CD8-positive, alpha-beta memory T cell (primary cell): ENCODE measurements around the gene CLEC4E. TPM values are rescaled to one million over a fixed set of nuclear protein-coding genes. Genes with fewer than 3 reads are reported as not detected.
"Not testable (repeated sequence)": the region's sequence is repeated elsewhere in the genome, so short reads cannot be mapped to it uniquely, and the experiment has no call there.

Experiments
- CTCF ChIA-PET: fragments of 350-600 bp; sonication (Branson Sonifier 250); formaldehyde crosslinking; loops from one replicate; lab custom pipeline; 2021; ENCODE audit warnings: antibody characterized with exemption; lab: Charles Lee
- POLR2A ChIA-PET: fragments of 350-600 bp; sonication (Branson Sonifier 250); formaldehyde crosslinking; loops from one replicate; lab custom pipeline; 2021; ENCODE audit warnings: antibody characterized with exemption; lab: Charles Lee
- DNase-seq, 5 donors: peaks; one replicate each; pipeline versions ENCODE4 v3.0.0 to v3.0.0-alpha.2; 2020 to 2022; ENCODE audit warnings: mixed read lengths in 1 of 5
- H3K27ac ChIP-seq: one replicate; pipeline ENCODE4 v1.7.0; 2013; ENCODE audit warnings: low read depth, mild to moderate bottlenecking, low read length, moderate library complexity
- H3K27me3 ChIP-seq: 2 replicates; pipeline ENCODE4 v1.7.0; 2013; ENCODE audit warnings: low read length, mild to moderate bottlenecking; ENCODE audit not compliant: insufficient read depth, poor library complexity, severe bottlenecking
- H3K36me3 ChIP-seq: 2 replicates; pipeline ENCODE4 v1.7.0; 2013; ENCODE audit warnings: mild to moderate bottlenecking, low read length, moderate library complexity; ENCODE audit not compliant: insufficient read depth
- H3K4me1 ChIP-seq: 2 replicates; pipeline ENCODE4 v1.7.0; 2013; ENCODE audit warnings: mild to moderate bottlenecking, low read length, moderate library complexity; ENCODE audit not compliant: insufficient read depth
- H3K4me3 ChIP-seq: 2 replicates; pipeline ENCODE4 v1.7.0; 2013; ENCODE audit warnings: mild to moderate bottlenecking, low read length
- H3K9me3 ChIP-seq: 2 replicates; pipeline ENCODE4 v1.7.0; 2013; ENCODE audit warnings: mild to moderate bottlenecking, low read length
- H3K27ac Mint-ChIP-seq, 8 donors: one replicate each; pipeline ENCODE4 v1.8.0; 2020 to 2021; ENCODE audit warnings: mixed read lengths in 8 of 8, mild to moderate bottlenecking in 6 of 8, inconsistent platforms in 3 of 8, moderate library complexity in 3 of 8
- H3K27me3 Mint-ChIP-seq, 2 donors: one replicate each; pipeline ENCODE4 v1.8.0; 2020 to 2021; ENCODE audit warnings: mixed read lengths in 2 of 2, mild to moderate bottlenecking in 1 of 2, moderate library complexity in 1 of 2
- H3K36me3 Mint-ChIP-seq, 3 donors: one replicate each; pipeline ENCODE4 v1.8.0; 2020 to 2021; ENCODE audit warnings: mixed read lengths in 3 of 3, inconsistent platforms in 1 of 3, mild to moderate bottlenecking in 1 of 3
- H3K4me1 Mint-ChIP-seq, 3 donors: one replicate each; pipeline ENCODE4 v1.8.0; 2020 to 2021; ENCODE audit warnings: mixed read lengths in 3 of 3, inconsistent platforms in 1 of 3, mild to moderate bottlenecking in 1 of 3
- H3K4me3 Mint-ChIP-seq, 7 donors: one replicate each; pipeline ENCODE4 v1.8.0; 2020 to 2021; ENCODE audit warnings: mixed read lengths in 7 of 7, mild to moderate bottlenecking in 6 of 7, moderate library complexity in 4 of 7, inconsistent platforms in 2 of 7
- H3K9me3 Mint-ChIP-seq, 5 donors: one replicate each; pipeline ENCODE4 v1.8.0; 2020 to 2022; ENCODE audit warnings: mixed read lengths in 5 of 5, mild to moderate bottlenecking in 3 of 5, moderate library complexity in 2 of 5, inconsistent platforms in 1 of 5
- polyA plus RNA-seq: library from polyadenylated mRNA; unstranded; fragments of 300-500 nt; fragmentation: Illumina TruSeq; gene quantifications from one replicate; pipeline ENCODE4 v1.2.3, GENCODE V29; 2021
- total RNA-seq, 2 experiments: library from RNA; stranded (reverse); gene quantifications; one replicate each; pipeline ENCODE4 v1.2.3, GENCODE V29; 2021

The CLEC4E gene
- total and polyA plus RNA-seq, 3 experiments from 2014 or later = not detected

DNA sequence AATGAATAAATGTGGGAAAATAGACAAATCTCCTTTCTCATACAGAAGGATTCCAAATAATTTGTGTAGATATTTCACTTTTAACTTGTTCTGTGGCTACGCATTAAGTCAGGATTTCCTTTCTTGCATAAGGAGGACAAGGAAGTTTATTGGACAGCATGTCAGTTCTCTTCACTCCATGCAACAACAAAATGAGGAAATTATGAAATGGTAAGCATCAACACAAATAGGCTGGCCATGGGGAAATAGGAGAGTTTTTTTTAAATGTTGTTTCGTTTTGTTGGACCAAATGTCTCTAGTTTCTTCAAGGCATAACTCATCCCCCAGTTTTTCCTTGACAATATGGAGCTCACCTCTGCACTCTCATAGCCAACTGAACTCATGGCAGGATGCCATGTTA is 25.3 kb upstream of the CLEC4E start:
- H3K9me3 ChIP-seq, H3K36me3 ChIP-seq, H3K27ac Mint-ChIP-seq, H3K27ac ChIP-seq, H3K4me3 Mint-ChIP-seq, H3K4me1 ChIP-seq, DNase-seq, H3K27me3 ChIP-seq, POLR2A ChIA-PET, H3K4me1 Mint-ChIP-seq, H3K27me3 Mint-ChIP-seq, H3K4me3 ChIP-seq: not testable (repeated sequence)
- Mint-ChIP-seq H3K36me3 (peaks cover 0 to 25% (median 0%) of the 10 kb centered on the region in 3 donors), H3K9me3 (peaks cover 2 to 21% (median 6%) of the 10 kb centered on the region in 5 donors)
- CTCF ChIA-PET = interaction anchor here (4.5 kb wide), 1 partner anchor 22 kb away, joined by 17 read pairs; no protein-coding TSS in a partner anchor

DNA sequence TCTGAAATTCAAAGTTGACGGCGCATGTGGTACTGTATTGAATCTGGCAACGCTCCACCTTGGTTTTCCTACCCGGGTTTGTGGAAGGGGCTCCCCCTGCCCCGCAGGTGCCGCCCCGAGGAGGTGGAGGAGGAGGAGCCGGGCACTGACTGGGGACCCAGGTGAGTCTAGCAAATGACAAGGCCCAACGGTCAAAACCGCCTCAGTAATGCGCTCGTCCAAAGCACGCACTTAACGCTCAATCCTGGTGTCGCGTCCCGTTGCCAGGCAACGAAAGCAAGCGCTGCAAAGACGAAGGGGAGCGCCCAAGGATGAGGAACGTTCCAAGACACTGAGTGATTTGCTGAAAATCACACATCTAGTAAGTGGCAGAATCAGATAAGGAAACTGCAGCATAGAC is 24.0 kb upstream of the CLEC4E start:
- Mint-ChIP-seq H3K4me3 (no peak overlapping the region), H3K27me3 (peaks cover 3 to 16% of the 10 kb centered on the region in 2 donors), H3K4me1 (no peaks in the 10 kb centered on the region), H3K9me3 (peaks cover 2 to 21% (median 6%) of the 10 kb centered on the region in 5 donors), H3K36me3 (peaks cover 0 to 27% (median 0%) of the 10 kb centered on the region in 3 donors), H3K27ac (no peak overlapping the region)
- DNase-seq = no peak
- no peaks in the 10 kb centered on the region for H3K27me3 ChIP-seq
- no peak overlapping the region for H3K4me3 ChIP-seq
- H3K27ac ChIP-seq = no peak overlapping the region
- ChIA-PET CTCF (interaction anchor here (4.5 kb wide), 1 partner anchor 20 kb away, joined by 17 read pairs; no protein-coding TSS in a partner anchor), POLR2A (no interaction called here)
- peaks cover 6% of the 10 kb centered on the region for H3K9me3 ChIP-seq
- no peaks in the 10 kb centered on the region for H3K36me3 ChIP-seq
- H3K4me1 ChIP-seq = no peaks in the 10 kb centered on the region

DNA sequence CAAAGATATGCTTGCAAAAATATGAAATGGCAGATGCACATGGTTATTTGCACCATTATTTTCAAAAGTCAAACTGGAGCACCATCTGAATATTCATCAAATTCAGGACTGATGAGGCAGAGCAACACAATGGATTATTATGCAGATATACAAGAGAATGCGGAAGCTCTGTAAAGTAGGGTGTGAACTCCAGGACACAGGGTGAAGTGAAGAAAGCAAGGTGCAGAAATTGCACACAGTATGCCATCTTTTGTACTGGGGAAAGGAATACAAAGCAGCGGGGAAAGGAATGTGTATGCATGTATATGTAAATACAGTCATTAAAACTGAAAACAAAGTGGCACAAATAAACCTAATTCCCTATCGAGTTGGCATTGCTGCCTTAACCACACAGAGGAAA is 22.7 kb upstream of the CLEC4E start:
- no peak overlapping the region for H3K27ac ChIP-seq
- ChIA-PET CTCF (no interaction called here), POLR2A (no interaction called here)
- Mint-ChIP-seq H3K4me1 (no peaks in the 10 kb centered on the region), H3K27ac (no peak overlapping the region), H3K4me3 (no peak overlapping the region), H3K27me3 (peaks cover 3 to 16% of the 10 kb centered on the region in 2 donors), H3K36me3 (peaks cover 0 to 27% (median 0%) of the 10 kb centered on the region in 3 donors), H3K9me3 (peaks cover 2 to 21% (median 6%) of the 10 kb centered on the region in 5 donors)
- H3K36me3 ChIP-seq = no peaks in the 10 kb centered on the region
- H3K9me3 ChIP-seq = peaks cover 6% of the 10 kb centered on the region
- no peaks in the 10 kb centered on the region for H3K27me3 ChIP-seq
- no peak overlapping the region for H3K4me3 ChIP-seq
- H3K4me1 ChIP-seq = no peaks in the 10 kb centered on the region
- no peak for DNase-seq

DNA sequence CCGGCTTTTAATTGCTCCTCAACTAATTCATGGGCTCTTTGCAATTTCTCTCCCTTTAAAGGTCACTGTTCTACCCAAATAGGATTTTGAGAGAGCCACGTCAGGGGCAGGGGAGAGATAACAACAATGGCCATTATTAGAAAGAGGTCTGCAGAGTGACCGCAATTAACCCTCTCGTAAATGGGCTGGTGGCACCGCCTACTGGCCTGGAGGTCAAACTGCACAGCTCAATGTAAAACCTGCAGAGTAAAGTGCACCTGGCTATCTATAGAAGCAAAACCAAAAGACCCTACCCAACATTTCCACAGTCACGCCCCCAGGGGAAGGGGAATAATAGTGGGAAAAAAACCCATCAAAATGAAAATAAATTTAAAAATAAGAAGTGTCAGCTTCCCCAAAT is 21.6 kb upstream of the CLEC4E start:
- Mint-ChIP-seq H3K4me3 (no peak overlapping the region), H3K27me3 (peaks cover 3 to 16% of the 10 kb centered on the region in 2 donors), H3K9me3 (peaks cover 2 to 21% (median 6%) of the 10 kb centered on the region in 5 donors), H3K27ac (no peak overlapping the region), H3K36me3 (peaks cover 0 to 25% (median 0%) of the 10 kb centered on the region in 3 donors), H3K4me1 (no peaks in the 10 kb centered on the region)
- no peak for DNase-seq
- H3K36me3 ChIP-seq = no peaks in the 10 kb centered on the region
- no peak overlapping the region for H3K27ac ChIP-seq
- CTCF ChIA-PET = interaction anchor here (1.1 kb wide), 1 partner anchor 18 kb away, joined by 3 read pairs; no protein-coding TSS in a partner anchor
- no peaks in the 10 kb centered on the region for H3K4me1 ChIP-seq
- no peak overlapping the region for H3K4me3 ChIP-seq
- POLR2A ChIA-PET = no interaction called here
- peaks cover 6% of the 10 kb centered on the region for H3K9me3 ChIP-seq
- no peaks in the 10 kb centered on the region for H3K27me3 ChIP-seq

DNA sequence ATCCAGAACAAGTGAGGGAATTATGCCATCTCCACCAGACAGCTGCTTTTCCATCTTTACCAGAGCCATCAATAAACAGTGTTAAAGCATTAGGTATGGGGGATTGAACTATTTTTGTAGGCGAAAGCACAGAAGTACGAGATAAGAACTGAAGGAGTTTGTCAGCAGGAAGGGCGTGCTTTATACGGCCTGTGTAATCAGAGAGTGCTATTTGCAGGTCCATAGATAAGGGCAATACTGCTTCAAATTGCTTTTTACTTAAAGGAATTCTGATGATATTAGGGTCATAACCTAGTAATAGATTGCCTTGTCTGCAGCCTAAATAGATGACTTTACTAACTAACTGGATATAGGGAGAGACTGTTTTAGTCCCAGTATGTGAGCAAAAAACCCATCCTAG is 20.3 kb upstream of the CLEC4E start:
- DNase-seq = no peak
- H3K27ac ChIP-seq = no peak overlapping the region
- H3K9me3 ChIP-seq = peaks cover 6% of the 10 kb centered on the region
- Mint-ChIP-seq H3K27me3 (peaks cover 4 to 16% of the 10 kb centered on the region in 2 donors), H3K36me3 (peaks cover 0 to 19% (median 0%) of the 10 kb centered on the region in 3 donors), H3K9me3 (peaks cover 2 to 21% (median 6%) of the 10 kb centered on the region in 5 donors), H3K27ac (no peak overlapping the region), H3K4me1 (no peaks in the 10 kb centered on the region), H3K4me3 (no peak overlapping the region)
- no peak overlapping the region for H3K4me3 ChIP-seq
- no peaks in the 10 kb centered on the region for H3K27me3 ChIP-seq
- no peaks in the 10 kb centered on the region for H3K36me3 ChIP-seq
- no peaks in the 10 kb centered on the region for H3K4me1 ChIP-seq
- CTCF ChIA-PET = interaction anchor here (1.0 kb wide), 2 partner anchors 18 to 29 kb away, joined by 3 read pairs; no protein-coding TSS in a partner anchor
- POLR2A ChIA-PET = no interaction called here

DNA sequence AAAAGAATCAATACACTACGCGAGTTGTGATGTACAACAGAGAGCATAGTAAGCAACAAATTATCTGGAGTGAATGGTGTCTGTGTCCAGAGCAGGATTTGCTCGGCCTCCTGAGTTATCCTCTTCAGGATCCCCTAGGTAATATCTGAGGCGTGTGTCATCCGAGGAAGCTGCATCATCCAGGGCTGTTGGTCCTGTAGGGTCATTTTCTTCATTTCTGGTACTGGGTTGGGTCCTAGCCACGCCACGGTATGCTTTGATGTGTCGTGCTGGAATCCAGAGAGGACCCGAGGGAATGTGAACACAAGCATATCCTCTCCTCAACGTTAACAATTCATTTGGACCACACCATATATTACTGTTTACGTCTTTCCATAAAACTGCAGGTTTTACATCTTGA is 19.0 kb upstream of the CLEC4E start:
- Histone ChIP-seq H3K27ac (no peak overlapping the region), H3K9me3 (peaks cover 6% of the 10 kb centered on the region), H3K4me1 (no peaks in the 10 kb centered on the region), H3K27me3 (no peaks in the 10 kb centered on the region), H3K36me3 (no peaks in the 10 kb centered on the region), H3K4me3 (no peak overlapping the region)
- H3K4me3 Mint-ChIP-seq = no peak overlapping the region
- H3K9me3 Mint-ChIP-seq = peaks cover 2 to 21% (median 6%) of the 10 kb centered on the region in 5 donors
- no peak for DNase-seq
- H3K27ac Mint-ChIP-seq = no peak overlapping the region
- POLR2A ChIA-PET = no interaction called here
- H3K36me3 Mint-ChIP-seq = peaks cover 0 to 19% (median 0%) of the 10 kb centered on the region in 3 donors
- CTCF ChIA-PET = no interaction called here
- peaks cover 0 to 5% (median 1%) of the 10 kb centered on the region in 3 donors for H3K4me1 Mint-ChIP-seq
- H3K27me3 Mint-ChIP-seq = peaks cover 1 to 16% of the 10 kb centered on the region in 2 donors

DNA sequence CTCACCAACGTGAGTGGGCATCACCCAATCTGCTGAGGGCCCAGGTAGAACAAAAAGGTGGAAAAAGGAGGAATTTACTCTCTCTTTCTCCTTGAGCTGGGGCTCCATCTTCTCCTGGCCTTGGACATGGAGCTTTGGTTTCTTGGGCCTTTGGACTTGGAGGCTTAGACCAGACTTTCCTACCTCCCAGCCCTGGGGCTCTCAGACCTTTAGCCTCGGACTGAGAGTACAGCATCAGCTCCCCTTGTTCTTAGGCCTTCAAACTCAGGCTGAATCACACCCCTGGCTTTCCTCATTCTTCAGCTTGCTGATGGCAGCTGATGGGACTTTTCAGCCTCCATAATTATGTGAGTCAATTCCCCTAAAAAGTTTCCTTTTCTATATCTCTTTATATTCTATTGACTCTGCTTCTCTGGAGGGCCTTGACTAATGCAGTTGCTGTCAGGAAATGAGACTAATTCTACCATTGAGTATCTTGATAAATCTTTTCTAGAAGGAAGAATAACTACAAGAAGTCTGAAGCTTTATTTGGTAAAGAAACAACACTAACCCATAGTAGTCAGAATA is 15.9 kb upstream of the CLEC4E start:
- Mint-ChIP-seq H3K9me3 (peaks cover 0 to 2% (median 0%) of the 10 kb centered on the region in 5 donors), H3K36me3 (peaks cover 0 to 7% (median 0%) of the 10 kb centered on the region in 3 donors), H3K4me3 (no peak overlapping the region), H3K27ac (no peak overlapping the region), H3K27me3 (peaks cover 1 to 13% of the 10 kb centered on the region in 2 donors), H3K4me1 (peaks cover 0 to 5% (median 1%) of the 10 kb centered on the region in 3 donors)
- Histone ChIP-seq H3K4me3 (no peak overlapping the region), H3K36me3 (no peaks in the 10 kb centered on the region), H3K27me3 (no peaks in the 10 kb centered on the region), H3K9me3 (no peaks in the 10 kb centered on the region), H3K27ac (no peak overlapping the region), H3K4me1 (no peaks in the 10 kb centered on the region)
- ChIA-PET CTCF (interaction anchor here (2.2 kb wide), 1 partner anchor 12 kb away, joined by 13 read pairs; no protein-coding TSS in a partner anchor), POLR2A (no interaction called here)
- no peak for DNase-seq

DNA sequence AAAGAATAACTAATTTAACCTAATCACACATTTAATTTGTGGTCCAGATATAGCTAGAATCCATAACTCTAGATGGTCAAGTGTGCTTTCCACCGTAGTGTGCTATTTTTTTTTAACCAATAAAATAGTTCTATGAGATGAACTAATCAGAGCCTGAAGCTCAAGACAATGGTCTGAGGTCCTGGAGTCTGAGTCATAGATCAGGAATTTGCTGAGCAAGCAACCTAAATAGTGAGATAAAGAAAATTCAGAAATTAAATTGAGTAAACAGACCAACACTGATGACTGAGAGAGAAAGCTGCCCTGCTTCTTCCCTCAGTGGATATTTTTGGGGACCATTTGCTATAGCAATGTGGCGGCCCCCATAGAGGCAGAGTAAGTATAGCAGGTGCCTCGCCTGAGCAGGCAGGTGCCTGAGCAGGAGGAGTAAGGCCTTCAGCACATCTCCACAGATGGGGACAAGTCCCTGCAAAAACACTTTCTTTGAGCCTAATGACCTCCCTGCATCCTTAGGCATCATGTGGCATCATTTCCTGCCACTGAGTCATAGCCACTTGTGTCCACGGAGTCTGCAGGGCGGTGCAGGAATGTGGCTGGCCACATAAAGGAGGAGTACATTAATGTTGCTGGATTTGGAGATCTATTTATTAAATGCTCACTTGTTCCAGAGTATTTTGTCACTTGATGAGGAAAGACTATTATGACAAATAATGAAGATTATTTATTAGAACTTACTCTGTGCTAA is 13.9 kb upstream of the CLEC4E start:
- POLR2A ChIA-PET = no interaction called here
- Histone ChIP-seq H3K4me1 (no peaks in the 10 kb centered on the region), H3K27me3 (no peaks in the 10 kb centered on the region), H3K27ac (no peak overlapping the region), H3K4me3 (no peak overlapping the region), H3K9me3 (no peaks in the 10 kb centered on the region), H3K36me3 (no peaks in the 10 kb centered on the region)
- no peak for DNase-seq
- CTCF ChIA-PET = interaction anchor here (2.2 kb wide), 1 partner anchor 10 kb away, joined by 13 read pairs; no protein-coding TSS in a partner anchor
- H3K4me3 Mint-ChIP-seq = no peak overlapping the region
- H3K27ac Mint-ChIP-seq = no peak overlapping the region
- H3K9me3 Mint-ChIP-seq = no peaks in the 10 kb centered on the region
- peaks cover 0 to 1% of the 10 kb centered on the region in 2 donors for H3K27me3 Mint-ChIP-seq
- H3K4me1 Mint-ChIP-seq = peaks cover 0 to 5% (median 1%) of the 10 kb centered on the region in 3 donors
- H3K36me3 Mint-ChIP-seq = no peaks in the 10 kb centered on the region
